GM12875 (cell line): ENCODE results near the gene PLAGL2.
A peak's percentile ranks its signal among the peaks of the same experiment; 100 is the strongest.

Source experiments
- H3K4me3 ChIP-seq: one replicate; pipeline ENCODE4 v1.5.1; 2011; ENCODE audit warnings: low read depth, low read length, control low read depth
- TF ChIP-seq, protein P1 (sequence below): IDR thresholded peaks from 2 replicates; pipeline ENCODE4 v1.5.1; 2011; ENCODE audit warnings: low read depth, mild to moderate bottlenecking, control low read depth, inconsistent platforms, low read length, moderate library complexity, borderline replicate concordance; ENCODE audit not compliant: insufficient read depth

Gene PLAGL2

GRCh38 chr20:32155017-32155981 is 52.2 kb downstream of the PLAGL2 start:
- TF ChIP-seq, protein P1, sequence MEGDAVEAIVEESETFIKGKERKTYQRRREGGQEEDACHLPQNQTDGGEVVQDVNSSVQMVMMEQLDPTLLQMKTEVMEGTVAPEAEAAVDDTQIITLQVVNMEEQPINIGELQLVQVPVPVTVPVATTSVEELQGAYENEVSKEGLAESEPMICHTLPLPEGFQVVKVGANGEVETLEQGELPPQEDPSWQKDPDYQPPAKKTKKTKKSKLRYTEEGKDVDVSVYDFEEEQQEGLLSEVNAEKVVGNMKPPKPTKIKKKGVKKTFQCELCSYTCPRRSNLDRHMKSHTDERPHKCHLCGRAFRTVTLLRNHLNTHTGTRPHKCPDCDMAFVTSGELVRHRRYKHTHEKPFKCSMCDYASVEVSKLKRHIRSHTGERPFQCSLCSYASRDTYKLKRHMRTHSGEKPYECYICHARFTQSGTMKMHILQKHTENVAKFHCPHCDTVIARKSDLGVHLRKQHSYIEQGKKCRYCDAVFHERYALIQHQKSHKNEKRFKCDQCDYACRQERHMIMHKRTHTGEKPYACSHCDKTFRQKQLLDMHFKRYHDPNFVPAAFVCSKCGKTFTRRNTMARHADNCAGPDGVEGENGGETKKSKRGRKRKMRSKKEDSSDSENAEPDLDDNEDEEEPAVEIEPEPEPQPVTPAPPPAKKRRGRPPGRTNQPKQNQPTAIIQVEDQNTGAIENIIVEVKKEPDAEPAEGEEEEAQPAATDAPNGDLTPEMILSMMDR, result peak; percentile 29; the same call in 1 of the 2 replicates
- no peak overlapping the region for H3K4me3 ChIP-seq

DNA sequence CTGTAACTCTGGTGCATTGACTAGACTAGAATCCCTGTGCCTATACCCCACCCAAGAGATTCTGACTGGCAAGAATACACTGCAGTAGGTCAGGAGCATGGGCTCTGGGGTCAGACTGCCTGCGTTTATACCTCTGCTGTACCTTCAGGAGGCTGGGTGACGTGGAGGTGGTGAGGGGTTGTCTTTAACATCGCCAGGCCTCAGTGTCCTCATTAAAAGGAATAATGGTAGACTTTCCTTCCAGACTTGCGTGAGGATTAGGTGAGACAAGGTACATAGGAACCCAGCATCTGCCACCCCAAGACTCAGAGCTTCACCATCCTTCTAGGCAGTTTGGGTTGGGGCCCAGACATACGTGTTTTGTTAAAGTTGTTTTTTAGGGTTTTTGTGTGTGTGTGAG is 53.8 kb downstream of the PLAGL2 start:
- TF ChIP-seq, protein P1, result no peak
- H3K4me3 ChIP-seq, result no peak overlapping the region

GRCh38 chr20:32153156-32153665 is 54.3 kb downstream of the PLAGL2 start:
- H3K4me3 ChIP-seq, result no peak overlapping the region
- TF ChIP-seq, protein P1, result no peak

GRCh38 chr20:32152421-32153155 is 55.0 kb downstream of the PLAGL2 start:
- TF ChIP-seq, protein P1, result no peak
- H3K4me3 ChIP-seq, result no peak overlapping the region

DNA sequence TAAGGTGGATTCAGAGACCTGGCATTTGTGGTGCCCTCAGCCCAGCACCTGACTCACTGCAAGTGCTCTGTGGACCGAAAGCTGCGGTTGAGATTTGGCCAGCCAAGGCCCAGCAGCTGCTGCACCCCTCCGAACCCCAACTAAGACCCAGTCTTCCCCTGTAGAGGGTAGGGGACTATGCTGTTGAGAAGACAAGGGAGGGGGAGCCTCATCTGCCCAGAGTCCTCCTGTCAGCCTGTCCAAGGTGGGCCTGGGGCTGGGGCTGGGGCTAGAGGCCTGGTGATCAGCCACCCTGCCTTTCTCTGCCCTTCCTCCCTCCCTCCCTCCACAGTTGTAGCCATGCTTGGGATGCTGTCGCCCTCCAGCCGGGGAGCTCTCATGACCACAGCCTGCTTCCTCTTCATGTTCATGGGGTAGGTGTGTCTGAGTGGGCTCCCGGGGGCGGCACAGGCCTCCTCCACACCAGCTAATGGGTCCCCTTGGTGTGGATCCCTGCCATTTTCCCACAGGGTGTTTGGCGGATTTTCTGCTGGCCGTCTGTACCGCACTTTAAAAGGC is 57.2 kb downstream of the PLAGL2 start:
- no peak overlapping the region for H3K4me3 ChIP-seq
- TF ChIP-seq, protein P1, result no peak

DNA sequence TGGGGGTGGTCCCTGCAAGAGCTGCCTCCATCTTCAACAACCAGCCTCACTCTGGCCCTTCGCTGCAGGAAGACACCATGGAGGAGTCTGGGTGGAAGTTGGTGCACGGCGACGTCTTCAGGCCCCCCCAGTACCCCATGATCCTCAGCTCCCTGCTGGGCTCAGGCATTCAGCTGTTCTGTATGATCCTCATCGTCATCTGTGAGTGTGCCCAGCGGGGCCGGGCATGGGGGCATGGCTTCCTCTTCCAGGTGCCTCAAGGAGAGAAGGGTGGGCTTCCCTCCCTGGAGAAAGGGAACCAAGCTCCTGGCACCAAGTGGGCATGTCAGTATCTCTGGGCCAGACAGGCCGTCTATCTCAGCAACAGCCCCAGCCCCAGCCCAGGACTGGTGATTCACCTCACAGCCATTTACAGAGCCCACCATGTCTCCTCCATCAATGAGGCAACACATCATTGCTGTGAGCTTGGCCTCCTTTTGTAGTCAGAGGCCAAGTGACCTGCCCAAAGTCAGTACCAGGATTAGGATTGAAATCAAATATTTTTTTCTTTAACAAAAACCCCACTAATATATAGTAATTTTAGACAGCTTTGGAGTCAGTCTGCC is 57.9 kb downstream of the PLAGL2 start:
- H3K4me3 ChIP-seq, result no peak overlapping the region
- TF ChIP-seq, protein P1, result no peak
